HS-5 (cell line): ENCODE data around the gene SH3BP2.

Source experiments
- DNase-seq: peaks from one replicate; pipeline ENCODE4 v3.0.0-alpha.2; 2012; ENCODE audit warnings: low read depth

The SH3BP2 gene

DNA sequence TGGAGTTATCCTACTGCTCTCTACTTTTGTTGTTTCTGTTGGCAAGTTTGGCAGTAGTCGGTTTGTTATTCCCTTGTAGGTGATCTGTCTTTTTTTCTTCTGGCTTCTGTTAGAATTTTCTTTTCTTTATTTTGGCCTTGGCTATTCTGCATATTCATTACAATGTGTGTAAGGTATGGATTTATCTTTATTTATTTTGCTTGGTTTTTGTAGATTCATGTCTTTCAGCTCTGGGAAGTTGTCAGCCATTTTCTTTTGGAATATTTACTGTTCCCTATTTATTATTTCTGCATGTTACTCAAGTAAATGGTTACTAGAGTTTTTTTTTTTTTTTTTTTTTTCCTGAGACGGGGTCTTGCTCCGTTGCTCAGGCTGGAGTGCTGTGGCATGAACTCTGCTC, 63.4 kb downstream of the SH3BP2 start:
- DNase-seq, result no peak

DNA sequence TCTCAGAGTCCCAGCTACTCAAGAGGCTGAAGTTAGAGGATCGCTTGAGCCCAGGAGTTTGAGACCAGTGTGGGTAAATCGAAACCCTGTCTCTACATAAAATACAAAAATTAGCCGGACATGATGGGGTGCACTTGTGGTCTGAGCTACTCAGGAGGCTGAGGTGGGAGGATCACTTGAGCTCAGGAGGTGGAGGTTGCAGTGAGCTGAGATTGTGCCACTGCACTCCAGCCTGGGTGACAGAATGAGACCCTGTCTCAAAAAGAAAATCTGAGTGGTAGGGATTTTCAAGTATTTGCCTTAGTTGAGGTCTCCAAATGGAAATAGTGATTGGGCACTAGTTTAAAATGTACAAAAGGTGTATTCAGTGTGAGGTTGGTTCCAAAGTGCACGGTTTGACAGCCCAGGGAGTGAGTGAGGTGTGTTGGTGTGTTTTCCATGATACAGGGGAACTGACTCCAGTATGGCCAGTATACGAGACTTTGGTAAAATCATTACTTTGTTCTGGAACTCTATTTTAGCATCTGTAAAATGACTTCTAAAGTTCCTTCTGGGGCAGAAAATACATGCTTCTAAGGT, 64.6 kb downstream of the SH3BP2 start:
- DNase-seq, result no peak

GRCh38 chr4:2858451-2859217, 65.7 kb downstream of the SH3BP2 start:
- no peak for DNase-seq

DNA sequence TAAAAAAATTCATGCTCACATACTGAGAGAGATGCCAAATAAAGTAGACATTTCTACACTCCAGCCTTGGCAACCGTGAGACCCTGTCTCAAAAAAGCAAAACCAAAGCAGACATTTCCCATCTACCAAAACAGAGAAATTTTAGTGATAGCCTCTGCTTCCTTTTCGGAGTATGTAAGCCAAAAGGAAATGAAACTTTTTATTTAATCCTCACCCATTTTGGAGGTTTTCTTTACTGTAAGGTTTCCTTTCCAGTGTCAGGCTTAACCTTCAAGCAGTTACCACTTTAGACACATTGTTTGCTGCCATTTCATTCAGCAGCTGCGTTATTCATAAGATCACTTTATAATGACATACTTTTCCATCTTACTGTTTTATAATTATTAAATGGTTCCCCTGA, 66.6 kb downstream of the SH3BP2 start:
- no peak for DNase-seq

DNA sequence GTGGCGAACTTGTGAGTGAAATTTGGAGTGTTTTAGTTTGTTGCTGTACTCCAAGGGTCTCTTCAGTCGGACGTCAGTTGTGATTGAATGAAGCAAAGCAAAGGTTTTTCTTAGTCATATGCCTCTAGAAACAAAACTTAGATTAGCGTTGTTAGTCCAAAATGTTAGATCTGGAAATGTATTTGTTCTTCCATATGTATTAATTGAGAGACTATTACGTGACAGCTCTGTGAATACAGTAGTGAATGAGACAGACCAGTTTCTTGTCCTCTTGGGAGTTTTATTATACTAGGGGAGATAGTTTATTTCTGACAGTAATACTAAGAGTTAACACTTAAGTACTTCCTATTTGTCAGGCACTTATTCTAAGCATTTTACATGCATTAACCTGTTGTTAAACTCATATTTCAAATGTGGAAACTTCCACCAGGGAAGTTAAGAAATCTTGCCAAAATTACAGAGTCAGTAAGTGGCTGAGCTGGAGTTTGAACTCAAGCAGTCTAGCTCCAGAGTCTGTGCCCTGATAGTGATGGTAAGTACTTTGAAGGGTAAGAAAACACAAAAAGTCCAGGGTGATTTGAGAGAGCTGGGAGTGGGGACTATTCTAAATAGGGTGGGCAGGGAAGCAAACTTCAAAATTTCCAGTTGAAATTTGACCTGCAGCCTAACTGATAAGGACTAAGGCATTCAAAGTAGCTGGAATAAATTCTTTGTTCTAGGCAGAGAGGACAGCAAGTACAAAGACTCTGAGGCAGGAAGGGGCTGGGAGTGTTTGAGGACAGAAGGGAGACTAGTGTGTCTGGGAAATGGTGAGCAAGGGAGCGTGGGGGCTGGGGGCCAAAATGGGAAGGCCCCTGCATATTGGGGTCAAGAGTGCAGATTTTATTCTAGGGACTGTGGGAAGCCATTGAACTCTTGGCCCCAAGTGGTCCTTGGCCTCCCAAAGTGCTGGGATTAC, 67.8 kb downstream of the SH3BP2 start:
- DNase-seq, result no peak

GRCh38 chr4:2861631-2862436, 68.9 kb downstream of the SH3BP2 start:
- no peak for DNase-seq

- no peak for DNase-seq
Observed at GRCh38 chr4:2862528-2862927, 69.6 kb downstream of the SH3BP2 start.

DNA sequence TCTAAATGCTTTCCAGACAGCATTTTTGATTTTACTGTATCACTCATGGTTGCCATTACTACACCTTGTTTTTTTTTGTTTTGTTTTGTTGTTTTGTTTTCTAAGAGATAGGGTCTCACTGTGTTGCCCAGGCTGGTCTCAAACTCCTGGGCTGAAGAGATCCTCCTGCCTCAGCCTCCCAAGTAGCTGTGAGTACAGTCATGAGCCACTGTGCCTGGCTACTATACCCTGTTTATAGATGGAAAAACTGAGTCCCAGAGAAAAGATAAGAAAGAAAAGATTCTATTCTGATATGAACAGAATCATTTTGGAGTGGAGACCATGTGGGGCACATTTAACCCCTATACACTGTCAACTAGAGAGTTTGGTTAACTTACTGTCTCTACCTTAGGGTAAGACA, 70.8 kb downstream of the SH3BP2 start:
- no peak for DNase-seq

DNA sequence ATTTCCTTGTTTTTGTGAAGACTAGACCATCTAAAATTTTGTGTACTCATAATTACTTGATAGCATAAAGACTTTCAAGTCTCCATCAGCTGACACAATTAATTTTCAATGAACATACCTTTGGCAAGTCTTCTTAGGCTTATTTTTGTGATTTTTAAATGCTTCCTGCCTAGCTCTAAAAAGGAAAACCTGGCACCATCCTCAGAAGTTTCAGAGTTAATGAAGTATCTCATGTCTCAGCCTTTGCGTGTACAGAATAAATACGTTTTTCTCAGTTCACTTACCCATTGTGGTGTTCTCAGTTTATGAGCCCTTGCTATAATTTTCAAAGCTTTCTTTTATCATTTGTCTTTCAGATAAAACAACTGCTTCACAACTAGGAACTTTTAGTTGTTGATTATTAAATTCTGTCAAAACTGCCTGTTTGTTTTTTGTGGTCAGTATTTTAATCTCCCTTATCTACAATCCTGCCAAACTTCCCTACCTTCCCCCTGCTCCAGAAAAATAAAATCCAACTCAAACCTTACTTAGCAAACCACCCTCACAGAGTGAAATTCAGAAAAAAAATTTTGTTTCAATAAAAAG, 72.4 kb downstream of the SH3BP2 start:
- no peak for DNase-seq

GRCh38 chr4:2866160-2866861, 73.4 kb downstream of the SH3BP2 start:
- DNase-seq, result no peak

DNA sequence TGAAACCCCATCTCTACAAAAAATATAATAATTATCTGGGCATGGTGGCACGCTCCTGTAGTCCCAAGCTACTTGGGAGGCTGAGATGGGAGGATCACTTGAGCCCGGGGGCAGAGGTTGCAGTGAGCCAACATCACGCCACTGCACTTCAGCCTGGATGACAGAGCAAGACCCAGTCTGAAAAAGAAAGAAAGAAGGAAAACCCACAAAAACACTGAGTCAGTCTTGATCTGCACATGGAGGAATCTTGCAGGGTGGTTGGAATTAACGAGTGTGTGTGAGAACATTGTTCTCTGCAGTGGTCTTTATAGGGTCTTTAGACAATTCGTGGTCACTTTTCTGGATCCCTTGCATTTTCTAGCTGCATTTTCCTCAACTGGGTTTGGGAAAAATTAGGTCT, 74.0 kb downstream of the SH3BP2 start:
- DNase-seq, result no peak

DNA sequence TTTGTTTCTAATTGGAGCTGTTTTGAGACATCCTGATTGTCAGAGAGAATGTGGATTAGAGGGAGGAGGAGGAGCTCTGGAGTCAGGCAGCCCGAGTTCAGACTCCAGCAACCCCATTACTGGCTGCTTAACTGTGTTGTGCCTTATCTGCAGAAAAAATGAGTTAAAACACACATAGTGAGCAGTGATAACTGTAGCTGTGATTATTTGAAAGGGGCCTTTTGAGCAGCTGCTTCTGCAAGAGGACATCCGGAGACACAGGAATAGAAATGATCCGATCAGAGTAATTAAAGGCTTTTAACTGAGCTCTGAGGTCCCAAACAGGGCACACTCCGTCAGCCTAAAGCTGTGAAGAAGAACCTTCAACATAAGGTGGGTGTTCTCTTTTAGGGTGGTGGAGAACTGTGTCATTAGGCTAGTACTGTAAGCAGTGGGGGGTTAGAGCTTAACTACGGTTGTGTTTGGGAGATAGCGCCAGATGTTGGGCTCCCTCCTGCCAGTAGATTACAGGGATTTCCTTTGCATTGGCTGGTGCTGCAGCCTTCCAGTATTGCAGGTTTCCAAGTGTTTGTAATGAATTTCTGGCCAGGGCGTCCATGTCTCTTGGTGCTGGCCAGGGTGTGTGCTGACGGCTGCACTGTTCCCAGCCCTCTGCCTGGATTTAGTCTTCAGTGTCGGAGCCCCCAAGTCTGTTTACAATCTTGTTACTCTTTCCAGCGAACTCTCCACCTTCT, 75.0 kb downstream of the SH3BP2 start:
- no peak for DNase-seq

DNA sequence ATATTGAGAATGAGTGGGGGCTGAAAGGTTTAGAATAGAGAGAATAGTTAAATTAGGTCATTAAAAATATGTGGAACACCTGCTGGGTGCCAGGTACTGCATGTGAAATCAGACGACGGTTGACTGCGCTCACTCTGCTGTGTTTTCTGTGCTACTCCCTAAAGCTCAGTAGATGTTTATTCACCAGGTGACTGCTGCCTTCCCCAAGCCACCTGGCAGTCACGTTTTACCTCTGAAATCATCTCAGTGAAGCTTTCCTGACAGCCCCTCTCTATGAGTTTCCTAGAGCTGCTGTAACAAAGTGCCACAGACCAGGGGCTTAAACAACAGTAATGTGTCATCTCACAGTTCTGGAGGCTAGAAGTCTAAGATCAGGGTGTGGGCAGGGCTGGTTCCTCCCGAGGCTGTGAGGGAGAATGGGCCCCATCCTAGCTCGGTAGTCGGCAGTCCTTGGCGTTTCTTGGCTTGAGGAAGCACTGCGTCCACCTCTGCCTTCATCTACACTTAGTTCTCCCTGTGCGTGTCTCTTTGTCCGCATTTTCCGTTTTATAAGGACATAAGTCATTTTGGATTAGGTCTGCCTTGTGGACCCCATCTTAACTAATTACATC, 76.1 kb downstream of the SH3BP2 start:
- DNase-seq, result no peak

DNA sequence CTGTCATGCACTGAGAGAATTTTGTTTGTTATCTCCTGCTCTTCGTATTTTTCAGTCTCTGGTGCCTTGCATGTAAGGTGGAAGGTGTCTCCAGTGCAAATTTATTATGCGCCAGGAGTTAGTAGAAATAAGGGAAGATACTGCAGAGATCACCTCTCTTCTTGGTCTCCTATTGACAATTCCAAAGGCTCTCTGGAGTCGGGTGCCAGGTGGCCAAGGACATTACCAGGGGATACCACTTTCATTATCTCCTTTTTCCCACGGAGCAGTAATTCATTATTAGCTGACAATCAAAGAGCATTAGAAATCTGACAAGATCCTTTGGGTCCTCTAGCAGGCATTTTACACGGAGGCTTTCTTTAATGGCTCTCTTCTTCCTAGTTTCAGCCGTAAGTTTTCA, 76.8 kb downstream of the SH3BP2 start:
- DNase-seq, result no peak

- no peak for DNase-seq
Observed at GRCh38 chr4:2870082-2870481, 77.2 kb downstream of the SH3BP2 start.

GRCh38 chr4:2871466-2871865, 78.6 kb downstream of the SH3BP2 start:
- DNase-seq, result no peak

DNA sequence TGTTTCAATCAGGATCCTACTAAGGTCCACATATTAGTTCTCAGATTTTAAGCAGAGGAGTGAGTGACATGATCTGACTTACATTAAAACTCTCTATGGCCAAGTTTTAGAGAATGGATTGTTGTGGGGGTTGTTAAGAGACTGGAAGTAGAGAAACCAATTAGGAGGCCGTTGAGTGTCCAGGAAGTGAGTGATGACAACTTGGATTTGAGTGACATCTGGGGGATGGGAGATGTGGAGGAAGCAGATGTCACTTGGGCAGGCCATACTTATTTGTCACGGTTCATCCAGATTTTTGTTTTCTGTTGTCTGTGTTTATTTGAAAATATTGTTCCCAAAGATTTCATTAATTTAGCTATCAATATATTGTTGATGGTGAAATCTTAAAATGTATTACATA, 79.0 kb downstream of the SH3BP2 start:
- no peak for DNase-seq

- no peak for DNase-seq
Observed at GRCh38 chr4:2873329-2873728, 80.4 kb downstream of the SH3BP2 start.

GRCh38 chr4:2874861-2875260, 82.0 kb downstream of the SH3BP2 start:
- DNase-seq, result no peak

DNA sequence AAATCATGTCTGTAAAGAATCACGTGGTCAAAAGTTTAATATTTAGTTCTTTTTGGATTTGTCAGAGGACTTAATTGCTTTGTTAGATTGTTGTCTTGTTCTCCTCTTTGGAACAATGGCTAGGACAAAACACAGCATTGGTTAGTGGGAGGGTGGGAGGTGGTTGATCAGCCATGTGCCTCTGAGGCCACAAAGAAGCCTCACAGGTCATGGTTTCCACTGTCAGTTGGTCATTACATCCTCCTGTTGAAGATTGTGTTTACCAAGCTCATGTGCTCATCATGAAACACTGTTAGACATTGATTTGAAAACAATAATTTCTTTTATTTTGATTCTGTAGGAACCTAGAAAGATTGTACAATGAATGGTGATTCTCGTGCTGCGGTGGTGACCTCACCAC, 82.7 kb downstream of the SH3BP2 start:
- no peak for DNase-seq
